ENCODE data around the gene ADCYAP1.

ADCYAP1 gene

GRCh38 chr18:910247-910646 lies 5.6 kb downstream of the ADCYAP1 start:
- DNase-seq (ENCODE audit: low spot score), result no peak

GRCh38 chr18:911025-911424 lies 6.4 kb downstream of the ADCYAP1 start:
- no peak for DNase-seq (ENCODE audit: low spot score)

- no peak for DNase-seq (ENCODE audit: low spot score)
Measured at GRCh38 chr18:911486-911885, 6.8 kb downstream of the ADCYAP1 start.

GRCh38 chr18:916562-916961 lies 11.9 kb downstream of the ADCYAP1 start:
- DNase-seq (ENCODE audit: low spot score), result no peak

GRCh38 chr18:919078-919477 lies 14.4 kb downstream of the ADCYAP1 start:
- no peak for DNase-seq (ENCODE audit: low spot score)

- no peak for DNase-seq (ENCODE audit: low spot score)
Measured at GRCh38 chr18:923144-923866, 18.6 kb downstream of the ADCYAP1 start.

- DNase-seq (ENCODE audit: low spot score), result no peak
Measured at GRCh38 chr18:924987-925386, 20.3 kb downstream of the ADCYAP1 start.

- DNase-seq (ENCODE audit: low spot score), result no peak
Measured at GRCh38 chr18:926946-927345, 22.3 kb downstream of the ADCYAP1 start.

GRCh38 chr18:933082-933481 lies 28.4 kb downstream of the ADCYAP1 start:
- no peak for DNase-seq (ENCODE audit: low spot score)

- DNase-seq (ENCODE audit: low spot score), result no peak
Measured at GRCh38 chr18:934518-935133, 30.0 kb downstream of the ADCYAP1 start.

- no peak for DNase-seq (ENCODE audit: low spot score)
Measured at GRCh38 chr18:936941-937340, 32.3 kb downstream of the ADCYAP1 start.

- no peak for DNase-seq (ENCODE audit: low spot score)
Measured at GRCh38 chr18:939166-939565, 34.5 kb downstream of the ADCYAP1 start.

- no peak for DNase-seq (ENCODE audit: low spot score)
Measured at GRCh38 chr18:939958-940357, 35.3 kb downstream of the ADCYAP1 start.

- no peak for DNase-seq (ENCODE audit: low spot score)
Measured at GRCh38 chr18:941331-941730, 36.7 kb downstream of the ADCYAP1 start.

- peak; percentile 22 for DNase-seq (ENCODE audit: low spot score)
Measured at GRCh38 chr18:944440-944839, 39.8 kb downstream of the ADCYAP1 start.

- no peak for DNase-seq (ENCODE audit: low spot score)
Measured at GRCh38 chr18:949724-950631, 45.3 kb downstream of the ADCYAP1 start.

GRCh38 chr18:950882-951495 lies 46.3 kb downstream of the ADCYAP1 start:
- no peak for DNase-seq (ENCODE audit: low spot score)

- DNase-seq (ENCODE audit: low spot score), result no peak
Measured at GRCh38 chr18:955384-956066, 50.9 kb downstream of the ADCYAP1 start.

GRCh38 chr18:957829-958228 lies 53.2 kb downstream of the ADCYAP1 start:
- DNase-seq (ENCODE audit: low spot score), result no peak

- DNase-seq (ENCODE audit: low spot score), result no peak
Measured at GRCh38 chr18:959854-960253, 55.2 kb downstream of the ADCYAP1 start.
